Thyroid gland (tissue), 4 donors: ENCODE results near the gene WDR90. TPM values are rescaled to one million over a fixed set of nuclear protein-coding genes. Genes with fewer than 3 reads are reported as not detected.

ENCODE experiments used
- DNase-seq, 2 donors: peaks; one replicate each; pipeline ENCODE4 v3.0.0-alpha.2; 2019
- H3K27ac ChIP-seq, 3 donors: fragments of 200-600 bp; sonication (generic); 1 replicate in 2 of 3; 2 replicates in 1 of 3; pipeline ENCODE4 v1.5.1; 2016 to 2019; ENCODE audit warnings: mild to moderate bottlenecking in 1 of 3, moderate library complexity in 1 of 3
- H3K27me3 ChIP-seq: fragments of 200-600 bp; sonication (generic); one replicate; pipeline ENCODE4 v1.5.1; 2019
- H3K36me3 ChIP-seq, 2 donors: fragments of 200-600 bp; sonication (generic); one replicate each; pipeline ENCODE4 v1.5.1; 2016 to 2019
- H3K4me1 ChIP-seq, 2 donors: fragments of 200-600 bp; sonication (generic); one replicate each; pipeline ENCODE4 v1.5.1; 2017 to 2019
- H3K4me3 ChIP-seq, 3 donors: fragments of 200-600 bp; sonication (generic); replicated peaks in 1 of 3; 1 replicate in 2 of 3; 2 replicates in 1 of 3; pipeline ENCODE4 v1.5.1; 2016; ENCODE audit warnings: mild to moderate bottlenecking in 1 of 3
- H3K9me3 ChIP-seq: fragments of 200-600 bp; sonication (generic); one replicate; pipeline ENCODE4 v1.5.1; 2017
- POLR2A ChIP-seq, 2 donors: fragments of 450-650 bp; IDR thresholded peaks; one replicate each; pipeline ENCODE4 v1.6.1; 2017; ENCODE audit warnings: antibody characterized with exemption in 2 of 2, mild to moderate bottlenecking in 2 of 2, moderate library complexity in 1 of 2
- WGBS, 2 donors: methylation state at CpG; one replicate each; pipeline ENCODE4 v1.1.5; 2017; 5-methylcytosine and 5-hydroxymethylcytosine counted together
- intact Hi-C: fragments of 100-400 bp; cut with DNase I; formaldehyde crosslinking; loops from one replicate; pipeline ENCODE4 v1.15.1; 2023
- total RNA-seq, 4 donors: library from RNA; depleted of rRNA; stranded (reverse); fragments of >200 nt; gene quantifications; one replicate each; pipeline ENCODE4 v1.2.3, GENCODE V29; 2016
- TF ChIP-seq, protein P1 (sequence below), 6 experiments: fragments of 200-600 bp in 3 of 6; fragments of 450-650 bp in 3 of 6; sonication (generic) in 3 of 6; IDR thresholded peaks; one replicate each; pipeline ENCODE4 v1.5.1; 2016 to 2019; ENCODE audit warnings: antibody characterized with exemption in 6 of 6, mild to moderate bottlenecking in 2 of 6, inconsistent platforms in 1 of 6, moderate library complexity in 1 of 6

The WDR90 gene
- total RNA-seq, 4 donors from 2014 or later: 23.6 to 56.0 (median 34.3) TPM

DNA sequence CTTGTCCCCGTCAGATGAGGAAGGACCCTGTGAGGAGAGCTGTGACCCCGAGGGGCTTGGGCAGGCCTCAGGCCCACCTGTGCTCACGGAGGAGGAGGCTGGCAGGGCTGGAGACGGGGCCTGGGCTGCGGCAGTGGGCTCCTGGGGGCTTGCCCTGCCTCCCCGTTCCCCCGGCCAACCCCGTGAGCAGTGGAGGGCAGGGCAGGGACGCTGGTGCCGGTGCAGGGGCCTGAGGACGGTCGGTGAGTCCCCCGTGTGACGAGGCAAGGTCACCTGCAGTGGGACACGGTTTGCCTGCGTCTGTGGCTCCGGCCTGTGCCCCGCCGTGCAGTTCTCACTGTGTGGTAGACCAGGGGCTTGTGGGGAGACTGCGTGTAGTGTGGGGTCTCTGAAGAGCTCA, 10.5 kb downstream of the WDR90 start:
- H3K4me1 ChIP-seq: peaks cover 5 to 12% of the 10 kb centered on the region in 2 donors
- no peak overlapping the region for H3K4me3 ChIP-seq
- no peak overlapping the region for H3K27ac ChIP-seq
- TF ChIP-seq POLR2A (IDR thresholded peaks at IDR 0.05): no peak
- intact Hi-C loops: no loop called here
- no peak for DNase-seq
- no peaks in the 10 kb centered on the region for H3K36me3 ChIP-seq
- 91 to 100% methylated on average over 1 to 8 of the region's 20 CpGs for WGBS, 2 donors
- H3K9me3 ChIP-seq: no peaks in the 10 kb centered on the region
- no peaks in the 10 kb centered on the region for H3K27me3 ChIP-seq

DNA sequence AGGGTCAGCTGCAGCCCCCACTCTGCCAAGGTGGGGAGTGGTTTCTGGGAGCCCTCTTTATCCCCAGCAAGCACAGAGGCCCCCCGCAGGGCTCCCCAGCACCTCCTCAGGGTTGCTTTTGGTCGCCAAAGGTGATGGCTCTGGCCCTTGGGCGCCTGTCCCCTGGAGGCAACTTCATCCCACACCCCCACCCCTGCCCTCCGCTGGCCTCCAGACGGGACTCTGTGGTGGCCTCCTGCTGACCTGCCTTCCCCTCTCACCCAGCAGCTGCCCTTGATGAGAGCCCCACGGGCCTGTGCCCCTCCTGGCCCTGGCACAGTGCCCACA, 10.9 kb downstream of the WDR90 start:
- TF ChIP-seq, protein P1, sequence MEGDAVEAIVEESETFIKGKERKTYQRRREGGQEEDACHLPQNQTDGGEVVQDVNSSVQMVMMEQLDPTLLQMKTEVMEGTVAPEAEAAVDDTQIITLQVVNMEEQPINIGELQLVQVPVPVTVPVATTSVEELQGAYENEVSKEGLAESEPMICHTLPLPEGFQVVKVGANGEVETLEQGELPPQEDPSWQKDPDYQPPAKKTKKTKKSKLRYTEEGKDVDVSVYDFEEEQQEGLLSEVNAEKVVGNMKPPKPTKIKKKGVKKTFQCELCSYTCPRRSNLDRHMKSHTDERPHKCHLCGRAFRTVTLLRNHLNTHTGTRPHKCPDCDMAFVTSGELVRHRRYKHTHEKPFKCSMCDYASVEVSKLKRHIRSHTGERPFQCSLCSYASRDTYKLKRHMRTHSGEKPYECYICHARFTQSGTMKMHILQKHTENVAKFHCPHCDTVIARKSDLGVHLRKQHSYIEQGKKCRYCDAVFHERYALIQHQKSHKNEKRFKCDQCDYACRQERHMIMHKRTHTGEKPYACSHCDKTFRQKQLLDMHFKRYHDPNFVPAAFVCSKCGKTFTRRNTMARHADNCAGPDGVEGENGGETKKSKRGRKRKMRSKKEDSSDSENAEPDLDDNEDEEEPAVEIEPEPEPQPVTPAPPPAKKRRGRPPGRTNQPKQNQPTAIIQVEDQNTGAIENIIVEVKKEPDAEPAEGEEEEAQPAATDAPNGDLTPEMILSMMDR (IDR thresholded peaks at IDR 0.05): no peak
- no peak for TF ChIP-seq POLR2A (IDR thresholded peaks at IDR 0.05)
- Histone ChIP-seq H3K36me3 (no peaks in the 10 kb centered on the region), H3K9me3 (no peaks in the 10 kb centered on the region), H3K27me3 (no peaks in the 10 kb centered on the region), H3K4me3 (no peak overlapping the region), H3K4me1 (peaks cover 5 to 12% of the 10 kb centered on the region in 2 donors), H3K27ac (peak overlapping the region in 1 of 3 donors; percentile 63)
- intact Hi-C loops: no loop called here
- DNase-seq: no peak
- WGBS, 2 donors: 48 to 71% methylated on average over 2 to 5 of the region's 6 CpGs

DNA sequence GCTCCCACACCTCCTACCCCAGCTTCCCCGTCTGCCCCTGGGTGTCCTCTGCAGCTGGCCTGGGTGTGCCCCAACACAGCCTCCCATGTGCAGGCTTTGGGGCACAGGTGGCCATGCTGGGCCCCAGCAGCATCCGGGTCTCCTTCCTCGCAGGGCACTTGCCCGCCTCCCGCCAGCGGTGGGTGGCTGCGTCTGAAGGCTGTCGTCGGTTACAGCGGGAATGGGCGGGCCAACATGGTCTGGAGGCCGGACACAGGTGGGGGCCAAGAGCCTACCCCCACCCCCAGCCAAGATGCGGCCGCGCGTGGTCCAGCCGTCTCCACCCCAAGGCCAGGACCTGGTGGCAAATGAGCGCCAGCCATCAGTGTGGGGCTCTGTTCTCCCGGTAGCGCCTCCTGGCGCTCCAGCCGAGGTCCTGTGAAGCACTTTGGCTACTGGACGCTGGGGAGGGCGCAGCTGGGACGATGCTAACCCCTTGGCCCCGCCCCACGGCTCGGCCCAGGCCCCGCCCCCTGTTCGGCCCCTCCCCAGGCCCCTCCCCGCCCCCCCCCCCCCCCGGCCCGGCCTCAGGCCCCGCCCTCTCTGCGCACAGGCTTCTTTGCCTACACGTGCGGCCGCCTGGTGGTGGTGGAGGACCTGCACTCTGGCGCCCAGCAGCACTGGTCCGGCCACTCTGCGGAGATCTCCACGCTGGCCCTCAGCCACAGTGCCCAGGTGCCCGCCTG, 11.5 kb downstream of the WDR90 start:
- H3K4me3 ChIP-seq: no peak overlapping the region
- intact Hi-C loops: no loop called here
- peak; percentile 93 to 97 for DNase-seq
- peak overlapping the region in 1 of 3 donors; percentile 63 for H3K27ac ChIP-seq
- H3K4me1 ChIP-seq: peaks cover 5 to 12% of the 10 kb centered on the region in 2 donors
- no peaks in the 10 kb centered on the region for H3K27me3 ChIP-seq
- TF ChIP-seq POLR2A (IDR thresholded peaks at IDR 0.05): peak in 1 of 2 donors; percentile 33
- TF ChIP-seq, protein P1 (IDR thresholded peaks at IDR 0.05): peak; percentile 23 to 61 (median 42)
- H3K36me3 ChIP-seq: no peaks in the 10 kb centered on the region
- H3K9me3 ChIP-seq: no peaks in the 10 kb centered on the region
- 41 to 54% methylated on average over 12 to 24 of the region's 43 CpGs for WGBS, 2 donors

DNA sequence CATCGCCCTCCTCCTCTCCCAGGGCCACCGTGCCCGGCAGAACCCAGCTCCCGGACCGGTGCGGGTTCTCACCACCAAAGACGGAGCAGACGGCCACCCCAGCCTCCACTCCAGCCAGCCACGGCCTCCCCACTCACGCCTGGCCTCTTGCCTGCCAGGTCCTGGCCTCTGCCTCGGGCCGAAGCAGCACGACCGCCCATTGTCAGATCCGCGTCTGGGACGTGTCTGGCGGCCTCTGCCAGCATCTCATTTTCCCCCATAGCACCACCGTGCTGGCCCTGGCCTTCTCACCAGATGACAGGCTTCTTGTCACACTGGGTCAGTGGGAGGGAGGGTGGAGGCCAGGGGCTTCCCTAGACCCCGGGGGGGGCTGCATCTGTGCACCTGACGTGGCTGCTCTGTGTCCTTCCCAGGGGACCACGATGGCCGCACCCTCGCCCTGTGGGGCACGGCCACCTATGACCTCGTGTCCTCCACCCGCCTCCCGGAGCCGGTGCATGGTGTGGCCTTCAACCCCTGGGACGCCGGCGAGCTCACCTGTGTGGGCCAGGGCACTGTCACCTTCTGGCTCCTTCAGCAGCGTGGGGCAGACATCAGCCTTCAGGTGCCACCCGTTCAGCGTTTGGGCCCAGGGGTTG, 12.1 kb downstream of the WDR90 start:
- H3K9me3 ChIP-seq: no peaks in the 10 kb centered on the region
- WGBS, 2 donors: 55% methylated on average over 25 of the region's 35 CpGs; no CpG with 5 or more reads in 1 of the 2 donors
- peaks cover 5 to 12% of the 10 kb centered on the region in 2 donors for H3K4me1 ChIP-seq
- H3K36me3 ChIP-seq: no peaks in the 10 kb centered on the region
- intact Hi-C loops: no loop called here
- DNase-seq: no peak
- peak overlapping the region in 1 of 3 donors; percentile 63 for H3K27ac ChIP-seq
- H3K4me3 ChIP-seq: no peak overlapping the region
- TF ChIP-seq, protein P1 (IDR thresholded peaks at IDR 0.05): no peak
- no peak for TF ChIP-seq POLR2A (IDR thresholded peaks at IDR 0.05)
- no peaks in the 10 kb centered on the region for H3K27me3 ChIP-seq

GRCh38 chr16:662095-662494, 12.9 kb downstream of the WDR90 start:
- Histone ChIP-seq H3K36me3 (no peaks in the 10 kb centered on the region), H3K27ac (no peak overlapping the region), H3K4me3 (no peak overlapping the region), H3K9me3 (no peaks in the 10 kb centered on the region), H3K27me3 (no peaks in the 10 kb centered on the region), H3K4me1 (peaks cover 5 to 12% of the 10 kb centered on the region in 2 donors)
- WGBS, 2 donors: 100% methylated on average over 3 to 5 of the region's 19 CpGs
- TF ChIP-seq, protein P1 (IDR thresholded peaks at IDR 0.05): no peak
- no peak for TF ChIP-seq POLR2A (IDR thresholded peaks at IDR 0.05)
- DNase-seq: no peak
- intact Hi-C loops: no loop called here
